IPS DF 6.9 (cell line): ENCODE results near the gene DOCK2.

Experiments
- DNase-seq: peaks from one replicate; pipeline ENCODE4 v3.0.0-alpha.2; 2013; ENCODE audit warnings: low read depth, low spot score
- H3K27ac ChIP-seq: one replicate; pipeline ENCODE4 v1.5.1; 2013; ENCODE audit warnings: low read length, control low read depth
- H3K27me3 ChIP-seq: 2 replicates; pipeline ENCODE4 v1.6.1; 2013; ENCODE audit warnings: mild to moderate bottlenecking, low read length; ENCODE audit not compliant: control insufficient read depth, insufficient read depth
- H3K36me3 ChIP-seq: 2 replicates; pipeline ENCODE4 v1.6.1; 2013; ENCODE audit warnings: low read length; ENCODE audit not compliant: control insufficient read depth, insufficient read depth
- H3K4me1 ChIP-seq: 2 replicates; pipeline ENCODE4 v1.6.1; 2013; ENCODE audit warnings: low read length; ENCODE audit not compliant: control insufficient read depth, insufficient read depth
- H3K4me3 ChIP-seq: 2 replicates; pipeline ENCODE4 v1.5.1; 2013; ENCODE audit warnings: mild to moderate bottlenecking, low read length
- H3K9me3 ChIP-seq: 2 replicates; pipeline ENCODE4 v1.6.1; 2013; ENCODE audit warnings: low read length, inconsistent platforms; ENCODE audit not compliant: control insufficient read depth, insufficient read depth
- WGBS: extraction: QIAGEN DNeasy Blood & Tissue Kit; methylation state at CpG from one replicate; pipeline ENCODE4 v1.1.7; 2013; ENCODE audit warnings: mixed read lengths, missing lambda C conversion rate; ENCODE audit not compliant: insufficient read length, insufficient coverage; 5-methylcytosine and 5-hydroxymethylcytosine counted together

The DOCK2 gene

GRCh38 chr5:169886033-169886432 lies 249.0 kb downstream of the DOCK2 start:
- H3K9me3 ChIP-seq, result no peaks in the 10 kb centered on the region
- no peaks in the 10 kb centered on the region for H3K27me3 ChIP-seq
- H3K27ac ChIP-seq, result no peak overlapping the region
- no CpG with 5 or more reads among the region's 2 CpGs for WGBS
- H3K36me3 ChIP-seq, result no peaks in the 10 kb centered on the region
- no peak overlapping the region for H3K4me3 ChIP-seq
- DNase-seq, result no peak
- H3K4me1 ChIP-seq, result no peaks in the 10 kb centered on the region

- Histone ChIP-seq H3K4me1 (no peaks in the 10 kb centered on the region), H3K4me3 (no peak overlapping the region), H3K36me3 (no peaks in the 10 kb centered on the region), H3K27me3 (no peaks in the 10 kb centered on the region), H3K27ac (no peak overlapping the region), H3K9me3 (no peaks in the 10 kb centered on the region)
- DNase-seq, result no peak
- no CpG with 5 or more reads among the region's 4 CpGs for WGBS
Observed at GRCh38 chr5:169886677-169887076, 249.6 kb downstream of the DOCK2 start.

DNA sequence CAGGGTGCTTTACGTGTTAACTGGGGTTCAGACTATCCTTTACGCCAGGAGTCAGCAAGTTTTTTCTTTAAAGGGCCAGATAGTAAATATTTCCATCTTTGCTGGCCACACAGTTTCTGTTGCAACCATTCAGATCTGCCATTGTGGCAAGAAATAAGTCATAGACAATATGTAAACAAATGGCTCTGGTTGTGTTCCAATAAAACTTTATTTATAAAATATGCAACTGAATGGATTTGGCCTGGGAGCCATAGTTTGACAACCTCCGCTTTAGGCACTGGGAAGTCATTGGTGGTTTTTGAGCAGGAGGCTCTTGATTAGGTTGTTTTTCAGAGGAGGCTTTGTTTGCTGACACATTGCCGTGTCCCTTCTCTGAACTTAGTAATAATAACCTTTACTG lies 252.5 kb downstream of the DOCK2 start:
- H3K27me3 ChIP-seq, result no peaks in the 10 kb centered on the region
- H3K36me3 ChIP-seq, result no peaks in the 10 kb centered on the region
- no peak for DNase-seq
- H3K4me3 ChIP-seq, result no peak overlapping the region
- no CpG with 5 or more reads among the region's 4 CpGs for WGBS
- H3K4me1 ChIP-seq, result no peaks in the 10 kb centered on the region
- H3K9me3 ChIP-seq, result no peaks in the 10 kb centered on the region
- no peak overlapping the region for H3K27ac ChIP-seq

- Histone ChIP-seq H3K27me3 (no peaks in the 10 kb centered on the region), H3K27ac (no peak overlapping the region), H3K4me1 (no peaks in the 10 kb centered on the region), H3K9me3 (no peaks in the 10 kb centered on the region), H3K4me3 (no peak overlapping the region), H3K36me3 (no peaks in the 10 kb centered on the region)
- no peak for DNase-seq
Observed at GRCh38 chr5:169893010-169893409, 255.9 kb downstream of the DOCK2 start.

GRCh38 chr5:169893571-169893970 lies 256.5 kb downstream of the DOCK2 start:
- DNase-seq, result no peak
- no peak overlapping the region for H3K4me3 ChIP-seq
- no peak overlapping the region for H3K27ac ChIP-seq

DNA sequence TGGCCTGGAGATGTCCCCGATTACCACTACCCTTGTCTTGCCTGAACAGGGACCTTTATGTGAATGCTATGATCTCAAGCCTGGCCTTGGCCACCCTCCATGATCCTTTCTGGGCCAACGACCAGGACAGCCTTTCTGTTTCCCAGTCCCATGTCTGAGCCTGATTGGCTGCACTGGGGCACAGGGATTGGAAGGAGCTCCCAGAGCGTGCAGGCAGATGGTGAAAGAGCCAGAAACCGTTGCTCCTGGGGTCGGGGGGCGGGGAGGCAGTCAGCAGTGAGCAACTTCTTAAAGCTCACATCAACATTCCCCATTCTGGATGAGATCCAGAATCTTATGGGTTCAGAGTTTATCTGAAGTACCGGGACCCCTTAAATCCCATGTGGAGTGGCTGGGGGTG lies 258.9 kb downstream of the DOCK2 start:
- H3K9me3 ChIP-seq, result no peaks in the 10 kb centered on the region
- WGBS, result no CpG with 5 or more reads among the region's 7 CpGs
- no peaks in the 10 kb centered on the region for H3K27me3 ChIP-seq
- no peaks in the 10 kb centered on the region for H3K36me3 ChIP-seq
- DNase-seq, result no peak
- H3K4me1 ChIP-seq, result no peaks in the 10 kb centered on the region
- no peak overlapping the region for H3K4me3 ChIP-seq
- no peak overlapping the region for H3K27ac ChIP-seq

More at GRCh38 chr5:169893571-169893970, 256.5 kb downstream of the DOCK2 start:
- Histone ChIP-seq H3K36me3 (no peaks in the 10 kb centered on the region), H3K27me3 (no peaks in the 10 kb centered on the region), H3K9me3 (no peaks in the 10 kb centered on the region), H3K4me1 (no peaks in the 10 kb centered on the region)
- no CpG with 5 or more reads among the region's 2 CpGs for WGBS

DNA sequence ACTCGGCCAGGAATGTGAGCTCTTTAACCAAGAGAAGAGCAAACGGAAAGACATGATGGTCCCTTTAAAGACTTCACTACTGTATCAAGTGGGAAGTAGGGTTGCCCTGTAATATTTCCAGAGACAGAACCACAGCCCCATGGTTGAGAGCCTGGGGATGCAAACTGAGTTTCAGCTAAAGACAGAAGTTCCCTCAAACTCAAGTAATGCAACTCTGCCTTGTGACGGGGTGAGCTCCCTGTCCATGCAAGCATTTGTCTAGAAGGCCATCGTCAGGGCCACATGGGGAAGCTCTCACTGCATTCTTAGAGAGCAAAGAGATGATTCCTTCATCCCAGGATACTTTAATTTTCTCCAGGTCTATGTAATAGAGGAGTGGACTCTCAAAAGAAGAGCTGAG lies 260.4 kb downstream of the DOCK2 start:
- Histone ChIP-seq H3K4me3 (no peak overlapping the region), H3K27me3 (no peaks in the 10 kb centered on the region), H3K4me1 (no peaks in the 10 kb centered on the region), H3K9me3 (no peaks in the 10 kb centered on the region), H3K36me3 (no peaks in the 10 kb centered on the region), H3K27ac (no peak overlapping the region)
- DNase-seq, result no peak
- WGBS, result no CpG with 5 or more reads among the region's 4 CpGs

DNA sequence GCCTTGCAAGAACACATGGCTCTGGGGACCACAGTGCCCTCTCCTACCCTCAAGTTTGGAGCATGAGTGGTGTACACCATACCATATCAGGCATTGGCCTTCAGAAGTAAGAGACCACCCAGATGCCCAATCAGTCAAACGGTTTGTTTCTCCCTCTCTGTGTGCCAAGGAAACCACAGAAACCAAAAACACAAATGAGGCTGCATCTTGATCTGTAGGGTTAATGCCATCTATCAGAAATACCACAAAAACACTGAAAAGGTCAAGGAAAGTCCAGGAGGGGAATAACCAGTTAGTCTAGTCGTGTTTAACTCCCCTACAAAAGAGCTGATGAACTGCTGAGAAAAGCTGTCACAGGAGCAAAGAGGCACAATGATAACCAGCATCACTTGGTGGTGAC lies 264.8 kb downstream of the DOCK2 start:
- Histone ChIP-seq H3K4me1 (no peaks in the 10 kb centered on the region), H3K27me3 (no peaks in the 10 kb centered on the region), H3K4me3 (no peak overlapping the region), H3K9me3 (no peaks in the 10 kb centered on the region), H3K27ac (no peak overlapping the region), H3K36me3 (no peaks in the 10 kb centered on the region)
- DNase-seq, result no peak
- no CpG with 5 or more reads among the region's 2 CpGs for WGBS

GRCh38 chr5:169904059-169904458 lies 267.0 kb downstream of the DOCK2 start:
- H3K36me3 ChIP-seq, result no peaks in the 10 kb centered on the region
- H3K27ac ChIP-seq, result no peak overlapping the region
- no peak for DNase-seq
- H3K27me3 ChIP-seq, result no peaks in the 10 kb centered on the region
- no peaks in the 10 kb centered on the region for H3K4me1 ChIP-seq
- no peaks in the 10 kb centered on the region for H3K9me3 ChIP-seq
- H3K4me3 ChIP-seq, result no peak overlapping the region
- WGBS, result no CpG with 5 or more reads among the region's 2 CpGs

DNA sequence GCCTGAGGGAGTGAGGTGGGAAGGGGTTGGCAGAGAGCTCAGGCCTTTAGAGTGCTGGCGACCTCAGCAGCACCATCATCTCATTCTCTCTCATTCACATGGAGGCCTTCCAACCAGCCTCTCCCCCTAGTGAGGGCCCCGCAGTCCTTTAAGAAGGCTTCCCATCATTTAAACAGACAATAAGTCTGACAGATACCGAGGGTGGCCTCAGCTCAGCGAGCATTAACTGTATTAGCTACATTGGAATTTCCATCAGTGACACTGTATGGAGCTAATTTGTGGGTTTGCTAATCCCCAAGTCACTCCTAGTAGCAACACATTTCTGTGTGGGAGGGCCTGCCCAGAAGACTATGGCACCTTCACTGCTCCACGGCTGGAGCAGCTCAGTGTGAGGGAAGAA lies 267.4 kb downstream of the DOCK2 start:
- no CpG with 5 or more reads among the region's 5 CpGs for WGBS

DNA sequence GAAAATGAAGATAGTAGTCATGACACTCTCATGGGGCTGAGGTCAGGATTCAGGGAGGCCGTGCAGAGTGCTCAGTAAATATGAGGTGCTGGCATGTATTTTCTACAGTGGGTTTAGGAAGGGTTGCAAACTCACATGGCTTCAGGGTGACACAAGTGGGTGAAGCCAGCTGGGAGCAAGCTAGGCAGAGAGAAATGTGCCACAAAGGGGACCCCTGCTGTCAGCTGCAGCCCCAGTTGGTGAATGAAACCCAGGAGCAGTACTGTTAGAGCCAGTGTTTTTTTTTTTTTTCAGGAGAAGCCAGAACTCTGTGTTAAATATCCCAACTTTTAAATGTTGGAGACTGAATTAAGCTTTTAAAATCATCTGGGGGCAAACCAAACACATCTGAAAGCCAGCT lies 267.9 kb downstream of the DOCK2 start:
- no peak overlapping the region for H3K4me3 ChIP-seq
- no peak for DNase-seq
- no peaks in the 10 kb centered on the region for H3K27me3 ChIP-seq
- no CpG with 5 or more reads among the region's 1 CpG for WGBS
- no peaks in the 10 kb centered on the region for H3K4me1 ChIP-seq
- H3K9me3 ChIP-seq, result no peaks in the 10 kb centered on the region
- no peaks in the 10 kb centered on the region for H3K36me3 ChIP-seq
- no peak overlapping the region for H3K27ac ChIP-seq

More for the DNA sequence above, 267.4 kb downstream of the DOCK2 start:
- no peak for DNase-seq
- Histone ChIP-seq H3K4me3 (no peak overlapping the region), H3K4me1 (no peaks in the 10 kb centered on the region), H3K27ac (no peak overlapping the region), H3K9me3 (no peaks in the 10 kb centered on the region), H3K27me3 (no peaks in the 10 kb centered on the region), H3K36me3 (no peaks in the 10 kb centered on the region)
